Immature natural killer cell (primary cell): ENCODE results near the gene TMEM219. TPM values are rescaled to one million over a fixed set of nuclear protein-coding genes. Genes with fewer than 3 reads are reported as not detected.

Source experiments
- DNase-seq, 3 donors: peaks; one replicate each; pipeline ENCODE4 v3.0.0; 2022; ENCODE audit warnings: mixed read lengths in 1 of 3
- H3K27ac Mint-ChIP-seq, 6 donors: one replicate each; pipeline ENCODE4 v1.8.0; 2020; ENCODE audit warnings: mixed read lengths in 6 of 6, mild to moderate bottlenecking in 5 of 6, inconsistent platforms in 4 of 6, moderate library complexity in 3 of 6
- H3K27me3 Mint-ChIP-seq, 3 donors: one replicate each; pipeline ENCODE4 v1.8.0; 2020 to 2021; ENCODE audit warnings: low read depth in 3 of 3, mild to moderate bottlenecking in 3 of 3, mixed read lengths in 3 of 3, moderate library complexity in 3 of 3, inconsistent platforms in 1 of 3
- H3K36me3 Mint-ChIP-seq, 3 donors: one replicate each; pipeline ENCODE4 v1.8.0; 2020; ENCODE audit warnings: mixed read lengths in 3 of 3, inconsistent platforms in 2 of 3, mild to moderate bottlenecking in 2 of 3
- H3K4me1 Mint-ChIP-seq, 2 donors: one replicate each; pipeline ENCODE4 v1.8.0; 2020; ENCODE audit warnings: inconsistent platforms in 2 of 2, mild to moderate bottlenecking in 2 of 2, mixed read lengths in 2 of 2, moderate library complexity in 1 of 2
- H3K4me3 Mint-ChIP-seq, 5 donors: one replicate each; pipeline ENCODE4 v1.8.0; 2020; ENCODE audit warnings: mild to moderate bottlenecking in 5 of 5, mixed read lengths in 5 of 5, inconsistent platforms in 3 of 5, moderate library complexity in 3 of 5
- H3K9me3 Mint-ChIP-seq, 6 donors: one replicate each; pipeline ENCODE4 v1.8.0; 2020; ENCODE audit warnings: mild to moderate bottlenecking in 6 of 6, mixed read lengths in 6 of 6, inconsistent platforms in 4 of 6, moderate library complexity in 3 of 6
- polyA plus RNA-seq, 3 donors: library from polyadenylated mRNA; unstranded; fragments of 300-500 nt; fragmentation: Illumina TruSeq; gene quantifications; one replicate each; pipeline ENCODE4 v1.2.3, GENCODE V29; 2021

Gene TMEM219
- polyA plus RNA-seq, 3 donors from 2014 or later = 157 to 243 (median 216) TPM

DNA sequence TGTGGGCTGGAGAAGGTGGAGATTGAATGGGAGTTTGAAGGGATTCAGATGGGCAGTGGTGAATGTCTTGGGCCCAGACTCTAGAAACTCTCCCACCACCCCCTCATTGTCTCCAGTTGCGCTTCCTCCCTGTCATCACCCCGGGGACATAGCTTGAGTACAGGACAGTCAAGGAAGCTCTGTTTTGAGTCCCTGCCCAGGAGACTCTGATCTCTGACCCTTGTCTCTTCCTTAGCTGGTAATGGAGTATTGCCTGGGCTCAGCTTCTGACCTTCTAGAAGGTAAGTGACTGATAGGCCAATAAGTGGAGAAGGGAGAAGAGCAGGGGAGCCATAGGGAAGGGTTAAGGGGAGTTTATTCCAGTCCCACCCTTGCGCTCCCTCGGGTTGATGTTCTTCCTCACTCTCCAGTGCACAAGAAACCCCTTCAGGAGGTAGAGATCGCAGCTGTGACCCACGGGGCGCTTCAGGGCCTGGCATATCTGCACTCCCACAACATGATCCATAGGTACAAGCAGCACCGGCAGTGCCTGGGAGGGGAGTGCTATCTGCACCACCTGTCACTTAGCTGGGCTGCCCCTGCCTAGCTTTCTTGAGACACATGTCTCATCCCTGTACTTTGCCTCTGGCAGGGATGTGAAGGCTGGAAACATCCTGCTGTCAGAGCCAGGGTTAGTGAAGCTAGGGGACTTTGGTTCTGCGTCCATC, 16.8 kb downstream of the TMEM219 start:
- Mint-ChIP-seq H3K4me3 (no peak overlapping the region), H3K36me3 (peaks cover 4 to 44% (median 8%) of the 10 kb centered on the region in 3 donors), H3K9me3 (no peaks in the 10 kb centered on the region), H3K4me1 (peaks cover 33 to 36% of the 10 kb centered on the region in 2 donors), H3K27ac (no peak overlapping the region), H3K27me3 (peaks cover 0 to 3% (median 2%) of the 10 kb centered on the region in 3 donors)
- DNase-seq = no peak

DNA sequence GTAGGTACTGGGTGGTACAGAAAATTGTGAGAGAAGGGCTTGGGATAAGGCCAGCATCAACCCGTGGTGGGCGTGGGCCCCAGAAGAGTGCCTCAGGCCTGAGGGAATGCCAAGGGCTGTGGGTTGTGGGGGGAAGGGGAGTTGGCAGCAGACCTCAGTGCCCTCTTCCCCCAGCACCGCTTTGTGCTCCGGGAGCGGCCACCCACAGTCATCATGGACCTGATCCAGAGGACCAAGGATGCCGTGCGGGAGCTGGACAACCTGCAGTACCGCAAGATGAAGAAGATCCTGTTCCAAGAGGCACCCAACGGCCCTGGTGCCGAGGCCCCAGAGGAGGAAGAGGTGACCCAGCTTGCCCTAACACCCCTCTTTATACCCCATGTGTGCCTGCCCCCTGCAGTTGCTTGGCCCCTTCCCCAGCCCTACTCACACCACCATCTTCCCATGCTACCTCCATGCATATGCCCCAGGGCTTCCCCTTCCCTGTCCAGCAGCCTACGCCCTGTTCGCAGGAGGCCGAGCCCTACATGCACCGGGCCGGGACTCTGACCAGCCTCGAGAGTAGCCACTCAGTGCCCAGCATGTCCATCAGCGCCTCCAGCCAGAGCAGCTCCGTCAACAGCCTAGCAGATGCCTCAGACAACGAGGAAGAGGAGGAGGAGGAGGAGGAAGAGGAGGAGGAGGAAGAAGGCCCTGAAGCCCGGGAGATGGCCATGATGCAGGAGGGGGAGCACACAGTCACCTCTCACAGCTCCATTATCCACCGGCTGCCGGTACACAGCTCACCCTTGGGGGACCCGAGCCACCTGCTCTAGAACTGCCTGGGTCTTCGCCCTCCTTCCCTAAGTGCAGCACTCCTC, 20.9 kb downstream of the TMEM219 start:
- DNase-seq = no peak
- H3K9me3 Mint-ChIP-seq = no peaks in the 10 kb centered on the region
- H3K36me3 Mint-ChIP-seq = peaks cover 10 to 69% (median 20%) of the 10 kb centered on the region in 3 donors
- peak overlapping the region in 1 of 6 donors; percentile 17 for H3K27ac Mint-ChIP-seq
- H3K4me1 Mint-ChIP-seq = peaks cover 0 to under 1% of the 10 kb centered on the region in 2 donors
- H3K4me3 Mint-ChIP-seq = no peak overlapping the region
- peaks cover 0 to 3% (median 0%) of the 10 kb centered on the region in 3 donors for H3K27me3 Mint-ChIP-seq

DNA sequence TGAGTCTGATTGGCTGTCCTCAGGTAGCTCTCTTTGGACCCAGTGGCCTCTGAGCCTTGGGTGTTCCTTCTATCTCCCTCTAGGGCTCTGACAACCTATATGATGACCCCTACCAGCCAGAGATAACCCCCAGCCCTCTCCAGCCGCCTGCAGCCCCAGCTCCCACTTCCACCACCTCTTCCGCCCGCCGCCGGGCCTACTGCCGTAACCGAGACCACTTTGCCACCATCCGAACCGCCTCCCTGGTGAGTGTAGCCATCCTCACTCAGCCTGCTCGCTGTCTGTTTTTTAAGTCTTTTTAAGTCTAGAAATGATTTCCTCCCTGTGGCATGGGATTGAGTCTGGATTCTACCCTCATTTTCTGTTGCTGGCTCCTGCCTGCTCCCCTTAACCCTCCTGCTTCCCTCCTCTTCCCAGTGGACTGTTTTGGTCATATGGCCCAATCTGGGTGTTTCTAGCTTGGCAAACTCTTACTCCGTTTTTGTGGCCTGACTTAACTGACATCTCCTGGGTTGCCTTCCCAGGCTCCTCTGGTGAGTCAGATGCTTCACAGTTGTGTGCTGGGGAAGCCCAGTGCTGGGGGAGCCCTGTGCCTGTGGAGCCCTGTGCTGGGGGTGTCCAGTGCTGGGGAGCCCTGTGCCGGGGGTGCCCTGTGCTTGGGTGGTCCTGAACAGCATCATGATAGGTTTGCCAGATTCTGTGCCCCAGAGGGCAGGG, 21.7 kb downstream of the TMEM219 start:
- Mint-ChIP-seq H3K4me3 (no peak overlapping the region), H3K27me3 (peaks cover 0 to 3% (median 0%) of the 10 kb centered on the region in 3 donors), H3K36me3 (peaks cover 10 to 71% (median 20%) of the 10 kb centered on the region in 3 donors), H3K4me1 (no peaks in the 10 kb centered on the region), H3K9me3 (no peaks in the 10 kb centered on the region), H3K27ac (peak overlapping the region in 1 of 6 donors; percentile 58)
- no peak for DNase-seq

DNA sequence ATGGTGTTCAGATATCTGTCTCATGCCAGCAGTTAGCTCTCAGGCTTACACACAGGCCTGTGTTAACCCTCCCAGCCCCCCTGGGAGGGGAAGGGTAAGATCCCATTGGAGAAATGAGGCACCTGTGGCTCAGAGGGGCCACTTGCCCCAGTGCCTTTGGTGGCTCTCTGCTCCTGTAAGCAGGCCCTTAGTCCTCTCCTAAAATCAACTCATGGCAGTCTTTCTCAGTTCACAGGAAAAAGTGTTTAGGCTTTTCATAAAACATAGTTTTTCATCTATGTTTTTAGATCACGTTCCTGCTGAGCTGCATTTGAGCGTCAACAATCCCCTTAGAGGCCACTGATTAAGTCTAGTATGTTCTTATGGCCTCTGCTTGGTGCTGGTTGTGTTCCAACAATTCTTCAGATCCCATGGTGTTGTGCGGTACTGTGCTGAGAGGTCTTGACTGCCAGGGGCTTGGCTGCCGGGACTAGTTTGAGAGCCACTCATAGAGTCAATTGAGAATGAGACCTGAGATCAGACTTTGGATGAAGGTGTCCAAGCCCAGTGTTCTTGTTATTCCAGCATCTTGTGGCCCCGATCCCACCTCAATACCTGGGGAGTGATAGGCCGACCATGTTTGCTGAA, 22.4 kb downstream of the TMEM219 start:
- Mint-ChIP-seq H3K4me3 (no peak overlapping the region), H3K27me3 (peaks cover 0 to 3% (median 0%) of the 10 kb centered on the region in 3 donors), H3K9me3 (no peaks in the 10 kb centered on the region), H3K36me3 (peaks cover 14 to 65% (median 24%) of the 10 kb centered on the region in 3 donors), H3K4me1 (peaks cover 0 to 1% of the 10 kb centered on the region in 2 donors), H3K27ac (no peak overlapping the region)
- DNase-seq = no peak

DNA sequence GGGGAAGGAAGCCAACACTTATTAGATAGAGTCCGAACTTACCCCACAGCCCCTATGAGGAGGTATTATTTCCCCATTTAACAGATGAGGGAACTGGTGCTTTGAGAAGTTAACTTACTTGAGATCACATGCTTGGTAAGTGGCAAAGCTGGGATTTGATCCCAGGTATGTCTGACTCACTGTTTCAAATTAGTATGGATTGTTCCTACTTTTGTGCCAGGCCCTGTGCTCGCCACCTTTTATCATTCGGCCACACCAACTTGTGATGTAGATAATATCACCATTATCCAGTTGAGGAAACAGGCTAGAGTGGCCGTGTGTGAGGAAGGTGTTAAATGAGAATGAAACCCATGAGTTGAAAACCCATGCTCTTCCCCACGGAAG, 22.9 kb downstream of the TMEM219 start:
- Mint-ChIP-seq H3K27ac (no peak overlapping the region), H3K27me3 (peaks cover 0 to 3% (median 0%) of the 10 kb centered on the region in 3 donors), H3K9me3 (no peaks in the 10 kb centered on the region)

DNA sequence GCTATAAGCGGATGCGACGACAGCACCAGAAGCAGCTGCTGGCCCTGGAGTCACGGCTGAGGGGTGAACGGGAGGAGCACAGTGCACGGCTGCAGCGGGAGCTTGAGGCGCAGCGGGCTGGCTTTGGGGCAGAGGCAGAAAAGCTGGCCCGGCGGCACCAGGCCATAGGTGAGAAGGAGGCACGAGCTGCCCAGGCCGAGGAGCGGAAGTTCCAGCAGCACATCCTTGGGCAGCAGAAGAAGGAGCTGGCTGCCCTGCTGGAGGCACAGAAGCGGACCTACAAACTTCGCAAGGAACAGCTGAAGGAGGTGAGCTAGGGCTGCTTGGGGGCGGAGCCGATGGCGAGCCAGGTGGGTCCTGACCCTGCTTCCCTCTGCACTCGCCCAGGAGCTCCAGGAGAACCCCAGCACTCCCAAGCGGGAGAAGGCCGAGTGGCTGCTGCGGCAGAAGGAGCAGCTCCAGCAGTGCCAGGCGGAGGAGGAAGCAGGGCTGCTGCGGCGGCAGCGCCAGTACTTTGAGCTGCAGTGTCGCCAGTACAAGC, 23.5 kb downstream of the TMEM219 start:
- Mint-ChIP-seq H3K4me3 (no peak overlapping the region), H3K9me3 (no peaks in the 10 kb centered on the region), H3K27ac (no peak overlapping the region), H3K27me3 (peaks cover 0 to 2% (median 0%) of the 10 kb centered on the region in 3 donors), H3K4me1 (peaks cover 0 to 1% of the 10 kb centered on the region in 2 donors), H3K36me3 (peaks cover 14 to 56% (median 26%) of the 10 kb centered on the region in 3 donors)
- DNase-seq = no peak

More for the DNA sequence above, 22.9 kb downstream of the TMEM219 start:
- H3K4me1 Mint-ChIP-seq = peaks cover 0 to 1% of the 10 kb centered on the region in 2 donors
- peaks cover 14 to 59% (median 24%) of the 10 kb centered on the region in 3 donors for H3K36me3 Mint-ChIP-seq
- H3K4me3 Mint-ChIP-seq = no peak overlapping the region
- no peak for DNase-seq

DNA sequence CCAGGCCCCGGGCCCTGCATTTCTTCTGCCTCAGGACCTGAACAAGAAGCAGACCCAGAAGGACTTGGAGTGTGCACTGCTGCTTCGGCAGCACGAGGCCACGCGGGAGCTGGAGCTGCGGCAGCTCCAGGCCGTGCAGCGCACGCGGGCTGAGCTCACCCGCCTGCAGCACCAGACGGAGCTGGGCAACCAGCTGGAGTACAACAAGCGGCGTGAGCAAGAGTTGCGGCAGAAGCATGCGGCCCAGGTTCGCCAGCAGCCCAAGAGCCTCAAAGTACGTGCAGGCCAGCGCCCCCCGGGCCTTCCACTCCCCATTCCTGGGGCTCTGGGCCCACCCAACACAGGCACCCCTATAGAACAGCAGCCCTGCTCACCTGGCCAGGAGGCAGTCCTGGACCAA, 24.4 kb downstream of the TMEM219 start:
- Mint-ChIP-seq H3K4me3 (no peak overlapping the region), H3K27me3 (peaks cover 0 to 2% (median 0%) of the 10 kb centered on the region in 3 donors), H3K9me3 (no peaks in the 10 kb centered on the region), H3K4me1 (peaks cover 0 to 1% of the 10 kb centered on the region in 2 donors), H3K36me3 (peaks cover 14 to 51% (median 26%) of the 10 kb centered on the region in 3 donors), H3K27ac (no peak overlapping the region)
- no peak for DNase-seq

DNA sequence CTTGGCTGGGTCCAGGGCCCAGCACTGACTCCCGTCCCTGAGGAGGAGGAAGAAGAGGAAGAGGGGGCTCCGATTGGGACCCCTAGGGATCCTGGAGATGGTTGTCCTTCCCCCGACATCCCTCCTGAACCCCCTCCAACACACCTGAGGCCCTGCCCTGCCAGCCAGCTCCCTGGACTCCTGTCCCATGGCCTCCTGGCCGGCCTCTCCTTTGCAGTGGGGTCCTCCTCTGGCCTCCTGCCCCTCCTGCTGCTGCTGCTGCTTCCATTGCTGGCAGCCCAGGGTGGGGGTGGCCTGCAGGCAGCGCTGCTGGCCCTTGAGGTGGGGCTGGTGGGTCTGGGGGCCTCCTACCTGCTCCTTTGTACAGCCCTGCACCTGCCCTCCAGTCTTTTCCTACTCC, 25.1 kb downstream of the TMEM219 start:
- no peak overlapping the region for H3K27ac Mint-ChIP-seq

DNA sequence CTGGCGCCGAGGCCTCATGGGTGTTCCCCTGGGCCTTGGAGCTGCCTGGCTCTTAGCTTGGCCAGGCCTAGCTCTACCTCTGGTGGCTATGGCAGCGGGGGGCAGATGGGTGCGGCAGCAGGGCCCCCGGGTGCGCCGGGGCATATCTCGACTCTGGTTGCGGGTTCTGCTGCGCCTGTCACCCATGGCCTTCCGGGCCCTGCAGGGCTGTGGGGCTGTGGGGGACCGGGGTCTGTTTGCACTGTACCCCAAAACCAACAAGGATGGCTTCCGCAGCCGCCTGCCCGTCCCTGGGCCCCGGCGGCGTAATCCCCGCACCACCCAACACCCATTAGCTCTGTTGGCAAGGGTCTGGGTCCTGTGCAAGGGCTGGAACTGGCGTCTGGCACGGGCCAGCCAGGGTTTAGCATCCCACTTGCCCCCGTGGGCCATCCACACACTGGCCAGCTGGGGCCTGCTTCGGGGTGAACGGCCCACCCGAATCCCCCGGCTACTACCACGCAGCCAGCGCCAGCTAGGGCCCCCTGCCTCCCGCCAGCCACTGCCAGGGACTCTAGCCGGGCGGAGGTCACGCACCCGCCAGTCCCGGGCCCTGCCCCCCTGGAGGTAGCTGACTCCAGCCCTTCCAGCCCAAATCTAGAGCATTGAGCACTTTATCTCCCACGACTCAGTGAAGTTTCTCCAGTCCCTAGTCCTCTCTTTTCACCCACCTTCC, 25.6 kb downstream of the TMEM219 start:
- H3K27ac Mint-ChIP-seq = peak overlapping the region in 1 of 6 donors; percentile 40
- peaks cover 0 to 2% of the 10 kb centered on the region in 2 donors for H3K4me1 Mint-ChIP-seq
- H3K4me3 Mint-ChIP-seq = no peak overlapping the region
- no peak for DNase-seq
- no peaks in the 10 kb centered on the region for H3K9me3 Mint-ChIP-seq
- H3K27me3 Mint-ChIP-seq = peaks cover 0 to 2% (median 0%) of the 10 kb centered on the region in 3 donors
- H3K36me3 Mint-ChIP-seq = peaks cover 14 to 44% (median 26%) of the 10 kb centered on the region in 3 donors

More for the DNA sequence above, 25.1 kb downstream of the TMEM219 start:
- no peaks in the 10 kb centered on the region for H3K9me3 Mint-ChIP-seq
- peaks cover 14 to 49% (median 26%) of the 10 kb centered on the region in 3 donors for H3K36me3 Mint-ChIP-seq
- peaks cover 0 to 1% of the 10 kb centered on the region in 2 donors for H3K4me1 Mint-ChIP-seq
- no peak for DNase-seq
- peaks cover 0 to 2% (median 0%) of the 10 kb centered on the region in 3 donors for H3K27me3 Mint-ChIP-seq
- H3K4me3 Mint-ChIP-seq = no peak overlapping the region

DNA sequence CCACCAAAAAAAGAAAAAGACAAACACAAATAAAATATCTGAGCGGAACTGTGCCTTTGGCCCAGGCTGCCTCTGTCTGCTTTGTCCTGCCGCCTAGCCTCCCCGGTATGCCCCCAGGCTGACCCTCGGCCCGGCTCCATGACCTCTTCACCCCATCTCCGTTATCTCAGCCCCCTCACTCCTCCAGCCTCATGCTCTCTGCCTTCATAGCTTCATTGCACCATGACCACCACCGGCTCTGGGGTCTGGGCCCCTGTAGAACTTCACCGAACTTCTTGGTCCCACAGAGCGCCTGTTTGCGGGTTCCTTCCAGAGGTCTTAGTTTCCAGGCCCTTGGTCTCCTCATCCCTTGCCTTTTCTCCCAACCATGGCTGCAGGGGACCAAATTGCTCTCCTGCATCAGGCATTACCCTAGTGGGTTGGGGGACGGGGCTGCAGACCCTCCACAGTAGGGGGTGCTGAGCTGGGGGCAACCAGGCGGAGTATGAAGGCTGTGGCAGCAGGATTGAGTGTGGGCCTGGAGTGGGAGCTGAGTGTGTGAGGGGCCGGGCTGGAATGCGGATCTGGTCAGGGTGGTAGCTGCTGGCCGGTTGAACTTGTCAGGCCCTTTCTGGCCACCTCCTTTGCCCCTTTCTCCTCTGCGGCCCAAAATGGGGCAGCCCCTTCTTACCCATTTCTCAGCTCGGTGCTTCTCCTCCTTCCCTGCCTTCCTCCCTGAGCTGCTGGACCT, 26.6 kb downstream of the TMEM219 start:
- DNase-seq = no peak
- H3K27me3 Mint-ChIP-seq = no peaks in the 10 kb centered on the region
- H3K4me1 Mint-ChIP-seq = peaks cover 0 to 4% of the 10 kb centered on the region in 2 donors
- H3K36me3 Mint-ChIP-seq = peaks cover 11 to 40% (median 23%) of the 10 kb centered on the region in 3 donors
- H3K9me3 Mint-ChIP-seq = no peaks in the 10 kb centered on the region
- peak overlapping the region in 3 of 6 donors; percentile 1 to 39 (median 25) for H3K27ac Mint-ChIP-seq
- no peak overlapping the region for H3K4me3 Mint-ChIP-seq

DNA sequence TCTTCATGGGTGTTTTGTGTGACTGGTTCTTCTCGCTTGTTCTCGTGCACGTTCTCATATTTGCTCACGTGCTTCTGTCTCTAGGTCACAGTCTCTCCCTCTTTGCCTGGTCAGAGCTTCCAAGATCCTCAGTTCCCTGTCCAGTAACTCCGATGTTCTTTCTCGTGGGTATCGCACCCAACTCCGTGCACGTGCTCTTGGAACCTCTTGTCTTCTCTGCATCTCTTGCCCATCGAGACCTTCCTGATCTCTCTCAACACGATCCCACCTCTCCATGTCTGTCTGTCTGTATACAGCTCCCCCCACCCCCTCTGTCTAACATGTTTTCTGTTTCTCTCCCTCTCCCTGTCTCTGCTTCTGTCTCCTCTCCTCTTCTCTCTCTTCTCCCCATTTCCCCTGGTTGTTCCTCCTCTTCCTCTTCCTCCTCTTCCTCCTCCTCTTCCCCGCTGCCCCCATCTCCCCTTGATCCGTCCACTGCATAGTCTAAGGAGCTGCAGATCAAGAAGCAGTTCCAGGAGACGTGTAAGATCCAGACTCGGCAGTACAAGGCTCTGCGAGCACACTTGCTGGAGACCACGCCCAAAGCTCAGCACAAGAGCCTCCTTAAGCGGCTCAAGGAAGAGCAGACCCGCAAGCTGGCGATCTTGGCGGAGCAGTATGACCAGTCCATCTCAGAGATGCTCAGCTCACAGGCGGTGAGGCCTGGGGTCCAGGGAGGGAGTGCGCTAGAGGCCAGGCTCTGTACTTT, 27.4 kb downstream of the TMEM219 start:
- Mint-ChIP-seq H3K27me3 (peaks cover 0 to 2% (median 0%) of the 10 kb centered on the region in 3 donors), H3K4me1 (peaks cover 3 to 6% of the 10 kb centered on the region in 2 donors), H3K36me3 (peaks cover 8 to 33% (median 16%) of the 10 kb centered on the region in 3 donors), H3K27ac (peak overlapping the region in 1 of 6 donors; percentile 25), H3K9me3 (no peaks in the 10 kb centered on the region), H3K4me3 (no peak overlapping the region)
- DNase-seq = no peak
